Rectal smooth muscle tissue (tissue), 1 donor: Measurements from ENCODE around the gene HOXD9.

Experiments
- H3K27ac ChIP-seq: one replicate; pipeline ENCODE4 v1.7.0; 2013; ENCODE audit warnings: low read depth, low read length, inconsistent platforms
- H3K27me3 ChIP-seq: one replicate; pipeline ENCODE4 v1.7.0; 2013; ENCODE audit warnings: low read length; ENCODE audit not compliant: control insufficient read depth, insufficient read depth
- H3K36me3 ChIP-seq: one replicate; pipeline ENCODE4 v1.7.0; 2013; ENCODE audit warnings: low read length; ENCODE audit not compliant: control insufficient read depth, insufficient read depth
- H3K4me1 ChIP-seq: one replicate; pipeline ENCODE4 v1.7.0; 2013; ENCODE audit warnings: low read length; ENCODE audit not compliant: control insufficient read depth, insufficient read depth
- H3K4me3 ChIP-seq: one replicate; pipeline ENCODE4 v1.7.0; 2013; ENCODE audit warnings: low read length
- H3K9ac ChIP-seq: one replicate; pipeline ENCODE4 v1.7.0; 2013; ENCODE audit warnings: low read length

The HOXD9 gene

GRCh38 chr2:176139661-176140512, 17.4 kb downstream of the HOXD9 start:
- H3K9ac ChIP-seq: no peak overlapping the region
- H3K27me3 ChIP-seq: peaks cover 4% of the 10 kb centered on the region
- no peak overlapping the region for H3K27ac ChIP-seq
- H3K36me3 ChIP-seq: no peaks in the 10 kb centered on the region
- peak overlapping the region; percentile 83 for H3K4me3 ChIP-seq
- no peaks in the 10 kb centered on the region for H3K4me1 ChIP-seq

DNA sequence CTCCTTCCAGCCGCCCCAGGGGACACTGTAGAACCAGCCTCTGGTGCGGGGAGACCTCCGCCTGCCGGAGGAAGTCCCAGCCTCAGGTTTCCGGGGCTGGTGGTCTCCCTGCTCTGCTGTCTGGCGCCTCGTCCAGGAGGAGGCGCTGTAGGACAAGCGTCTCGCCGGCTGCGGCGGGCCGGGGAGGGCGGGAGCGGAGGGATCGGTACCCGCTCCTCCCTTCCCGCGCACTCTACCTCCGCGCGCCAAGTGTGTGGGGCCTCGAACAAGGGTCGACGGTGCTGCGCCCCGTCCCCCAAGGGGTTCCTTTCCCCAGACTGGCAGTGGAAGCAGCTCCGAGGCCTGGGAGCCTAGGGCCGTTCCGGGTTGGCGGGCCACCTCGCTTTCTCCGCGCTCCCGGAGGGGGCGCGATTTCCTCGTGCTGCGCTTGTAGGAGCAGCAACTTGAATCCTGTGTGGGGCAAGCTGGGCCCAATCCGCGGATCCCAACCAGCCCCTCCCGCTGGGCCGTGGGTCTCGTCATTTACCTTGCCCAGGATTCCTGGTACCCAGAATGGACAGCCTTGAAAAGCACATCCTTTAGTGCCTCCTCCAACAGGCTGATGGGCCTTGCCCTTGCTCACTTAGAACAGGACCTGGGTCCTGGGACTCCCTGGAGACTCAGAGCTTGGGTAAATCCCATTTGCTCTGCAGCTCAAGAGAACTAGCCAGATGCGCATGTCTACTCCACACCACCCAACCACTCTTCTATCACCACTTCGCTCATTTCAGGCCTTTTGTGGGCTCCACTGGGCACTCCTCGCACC, 18.2 kb downstream of the HOXD9 start:
- no peaks in the 10 kb centered on the region for H3K4me1 ChIP-seq
- H3K27me3 ChIP-seq: peaks cover 4% of the 10 kb centered on the region
- H3K36me3 ChIP-seq: no peaks in the 10 kb centered on the region
- no peak overlapping the region for H3K27ac ChIP-seq
- no peak overlapping the region for H3K9ac ChIP-seq
- H3K4me3 ChIP-seq: peak overlapping the region; percentile 83

GRCh38 chr2:176142281-176142680, 19.8 kb downstream of the HOXD9 start:
- Histone ChIP-seq H3K4me1 (no peaks in the 10 kb centered on the region), H3K27ac (no peak overlapping the region), H3K27me3 (no peaks in the 10 kb centered on the region)

GRCh38 chr2:176145085-176145969, 22.8 kb downstream of the HOXD9 start:
- Histone ChIP-seq H3K36me3 (no peaks in the 10 kb centered on the region), H3K9ac (no peak overlapping the region), H3K27me3 (no peaks in the 10 kb centered on the region), H3K4me3 (no peak overlapping the region), H3K27ac (no peak overlapping the region), H3K4me1 (no peaks in the 10 kb centered on the region)

More at GRCh38 chr2:176142281-176142680, 19.8 kb downstream of the HOXD9 start:
- no peaks in the 10 kb centered on the region for H3K36me3 ChIP-seq
- no peak overlapping the region for H3K9ac ChIP-seq
- H3K4me3 ChIP-seq: no peak overlapping the region

GRCh38 chr2:176146101-176146500, 23.6 kb downstream of the HOXD9 start:
- Histone ChIP-seq H3K4me3 (no peak overlapping the region), H3K9ac (no peak overlapping the region), H3K36me3 (no peaks in the 10 kb centered on the region), H3K4me1 (no peaks in the 10 kb centered on the region), H3K27me3 (peaks cover 2% of the 10 kb centered on the region), H3K27ac (no peak overlapping the region)

GRCh38 chr2:176146645-176147044, 24.1 kb downstream of the HOXD9 start:
- H3K9ac ChIP-seq: no peak overlapping the region
- H3K4me1 ChIP-seq: no peaks in the 10 kb centered on the region
- H3K27me3 ChIP-seq: peaks cover 2% of the 10 kb centered on the region
- H3K36me3 ChIP-seq: no peaks in the 10 kb centered on the region
- no peak overlapping the region for H3K27ac ChIP-seq
- no peak overlapping the region for H3K4me3 ChIP-seq

- Histone ChIP-seq H3K9ac (no peak overlapping the region), H3K27me3 (peaks cover 2% of the 10 kb centered on the region), H3K27ac (no peak overlapping the region), H3K4me3 (no peak overlapping the region), H3K4me1 (no peaks in the 10 kb centered on the region), H3K36me3 (no peaks in the 10 kb centered on the region)
Observed at GRCh38 chr2:176147210-176147799, 24.8 kb downstream of the HOXD9 start.

GRCh38 chr2:176147800-176148496, 25.4 kb downstream of the HOXD9 start:
- no peak overlapping the region for H3K4me3 ChIP-seq
- H3K4me1 ChIP-seq: no peaks in the 10 kb centered on the region
- H3K36me3 ChIP-seq: peaks cover 3% of the 10 kb centered on the region
- H3K27me3 ChIP-seq: peaks cover 7% of the 10 kb centered on the region
- no peak overlapping the region for H3K9ac ChIP-seq
- H3K27ac ChIP-seq: no peak overlapping the region

GRCh38 chr2:176148751-176149421, 26.4 kb downstream of the HOXD9 start:
- H3K4me1 ChIP-seq: no peaks in the 10 kb centered on the region
- H3K27me3 ChIP-seq: peaks cover 7% of the 10 kb centered on the region
- H3K27ac ChIP-seq: no peak overlapping the region
- H3K9ac ChIP-seq: no peak overlapping the region
- H3K4me3 ChIP-seq: no peak overlapping the region
- peaks cover 3% of the 10 kb centered on the region for H3K36me3 ChIP-seq

- Histone ChIP-seq H3K4me3 (no peak overlapping the region), H3K9ac (no peak overlapping the region), H3K36me3 (peaks cover 3% of the 10 kb centered on the region), H3K27ac (no peak overlapping the region), H3K4me1 (no peaks in the 10 kb centered on the region), H3K27me3 (peaks cover 7% of the 10 kb centered on the region)
Observed at GRCh38 chr2:176149481-176149938, 27.0 kb downstream of the HOXD9 start.
